Measurements from ENCODE around the gene TTC7B.
"Not testable (repeated sequence)": the region's sequence is repeated elsewhere in the genome, so short reads cannot be mapped to it uniquely, and the experiment has no call there.

TTC7B gene

GRCh38 chr14:90844321-90844720 lies 28.1 kb upstream of the TTC7B start:
- Histone ChIP-seq H3K9me3 (ENCODE audit: control insufficient read depth, insufficient read depth, low read length) (no peaks in the 10 kb centered on the region), H3K9ac (ENCODE audit: low read depth, low read length) (no peak overlapping the region), H3K4me1 (ENCODE audit: control insufficient read depth, insufficient read depth, low read length) (no peaks in the 10 kb centered on the region), H3K4me3 (ENCODE audit: low read depth, low read length) (no peak overlapping the region), H3K27me3 (ENCODE audit: control insufficient read depth, insufficient read depth, low read length) (no peaks in the 10 kb centered on the region), H3K36me3 (ENCODE audit: control insufficient read depth, insufficient read depth, low read length) (no peaks in the 10 kb centered on the region)

- Histone ChIP-seq H3K9me3 (ENCODE audit: control insufficient read depth, insufficient read depth, low read length) (no peaks in the 10 kb centered on the region), H3K36me3 (ENCODE audit: control insufficient read depth, insufficient read depth, low read length) (no peaks in the 10 kb centered on the region), H3K4me1 (ENCODE audit: control insufficient read depth, insufficient read depth, low read length) (no peaks in the 10 kb centered on the region), H3K9ac (ENCODE audit: low read depth, low read length) (no peak overlapping the region), H3K27me3 (ENCODE audit: control insufficient read depth, insufficient read depth, low read length) (no peaks in the 10 kb centered on the region), H3K4me3 (ENCODE audit: low read depth, low read length) (no peak overlapping the region)
Observed at GRCh38 chr14:90842726-90843125, 26.5 kb upstream of the TTC7B start.

- H3K27me3 ChIP-seq (ENCODE audit: control insufficient read depth, insufficient read depth, low read length); H3K4me3 ChIP-seq (ENCODE audit: low read depth, low read length); H3K36me3 ChIP-seq (ENCODE audit: control insufficient read depth, insufficient read depth, low read length); H3K9me3 ChIP-seq (ENCODE audit: control insufficient read depth, insufficient read depth, low read length); H3K9ac ChIP-seq (ENCODE audit: low read depth, low read length); H3K4me1 ChIP-seq (ENCODE audit: control insufficient read depth, insufficient read depth, low read length): not testable (repeated sequence)
Observed at GRCh38 chr14:90840667-90841066, 24.4 kb upstream of the TTC7B start.

GRCh38 chr14:90839889-90840266 lies 23.6 kb upstream of the TTC7B start:
- H3K9me3 ChIP-seq (ENCODE audit: control insufficient read depth, insufficient read depth, low read length) = no peaks in the 10 kb centered on the region
- no peaks in the 10 kb centered on the region for H3K27me3 ChIP-seq (ENCODE audit: control insufficient read depth, insufficient read depth, low read length)
- H3K4me1 ChIP-seq (ENCODE audit: control insufficient read depth, insufficient read depth, low read length) = no peaks in the 10 kb centered on the region
- no peak overlapping the region for H3K9ac ChIP-seq (ENCODE audit: low read depth, low read length)
- no peaks in the 10 kb centered on the region for H3K36me3 ChIP-seq (ENCODE audit: control insufficient read depth, insufficient read depth, low read length)
- no peak overlapping the region for H3K4me3 ChIP-seq (ENCODE audit: low read depth, low read length)

- no peaks in the 10 kb centered on the region for H3K27me3 ChIP-seq (ENCODE audit: control insufficient read depth, insufficient read depth, low read length)
- H3K9me3 ChIP-seq (ENCODE audit: control insufficient read depth, insufficient read depth, low read length) = no peaks in the 10 kb centered on the region
- H3K4me1 ChIP-seq (ENCODE audit: control insufficient read depth, insufficient read depth, low read length) = no peaks in the 10 kb centered on the region
- no peak overlapping the region for H3K9ac ChIP-seq (ENCODE audit: low read depth, low read length)
- H3K4me3 ChIP-seq (ENCODE audit: low read depth, low read length) = no peak overlapping the region
- no peaks in the 10 kb centered on the region for H3K36me3 ChIP-seq (ENCODE audit: control insufficient read depth, insufficient read depth, low read length)
Observed at GRCh38 chr14:90839024-90839888, 23.0 kb upstream of the TTC7B start.

GRCh38 chr14:90838531-90838930 lies 22.3 kb upstream of the TTC7B start:
- not testable (repeated sequence) for H3K4me1 ChIP-seq (ENCODE audit: control insufficient read depth, insufficient read depth, low read length); H3K9ac ChIP-seq (ENCODE audit: low read depth, low read length); H3K27me3 ChIP-seq (ENCODE audit: control insufficient read depth, insufficient read depth, low read length); H3K36me3 ChIP-seq (ENCODE audit: control insufficient read depth, insufficient read depth, low read length); H3K9me3 ChIP-seq (ENCODE audit: control insufficient read depth, insufficient read depth, low read length); H3K4me3 ChIP-seq (ENCODE audit: low read depth, low read length)

GRCh38 chr14:90837355-90837754 lies 21.1 kb upstream of the TTC7B start:
- Histone ChIP-seq H3K4me3 (ENCODE audit: low read depth, low read length) (no peak overlapping the region), H3K9ac (ENCODE audit: low read depth, low read length) (no peak overlapping the region), H3K36me3 (ENCODE audit: control insufficient read depth, insufficient read depth, low read length) (no peaks in the 10 kb centered on the region), H3K9me3 (ENCODE audit: control insufficient read depth, insufficient read depth, low read length) (no peaks in the 10 kb centered on the region), H3K4me1 (ENCODE audit: control insufficient read depth, insufficient read depth, low read length) (no peaks in the 10 kb centered on the region), H3K27me3 (ENCODE audit: control insufficient read depth, insufficient read depth, low read length) (no peaks in the 10 kb centered on the region)

- no peaks in the 10 kb centered on the region for H3K27me3 ChIP-seq (ENCODE audit: control insufficient read depth, insufficient read depth, low read length)
- no peak overlapping the region for H3K4me3 ChIP-seq (ENCODE audit: low read depth, low read length)
- H3K36me3 ChIP-seq (ENCODE audit: control insufficient read depth, insufficient read depth, low read length) = no peaks in the 10 kb centered on the region
- no peak overlapping the region for H3K9ac ChIP-seq (ENCODE audit: low read depth, low read length)
- H3K4me1 ChIP-seq (ENCODE audit: control insufficient read depth, insufficient read depth, low read length) = no peaks in the 10 kb centered on the region
- H3K9me3 ChIP-seq (ENCODE audit: control insufficient read depth, insufficient read depth, low read length) = no peaks in the 10 kb centered on the region
Observed at GRCh38 chr14:90836692-90837063, 20.4 kb upstream of the TTC7B start.

GRCh38 chr14:90831821-90832220 lies 15.6 kb upstream of the TTC7B start:
- Histone ChIP-seq H3K36me3 (ENCODE audit: control insufficient read depth, insufficient read depth, low read length) (no peaks in the 10 kb centered on the region), H3K9me3 (ENCODE audit: control insufficient read depth, insufficient read depth, low read length) (no peaks in the 10 kb centered on the region), H3K4me1 (ENCODE audit: control insufficient read depth, insufficient read depth, low read length) (peaks cover 4% of the 10 kb centered on the region), H3K9ac (ENCODE audit: low read depth, low read length) (no peak overlapping the region), H3K27me3 (ENCODE audit: control insufficient read depth, insufficient read depth, low read length) (peaks cover 31% of the 10 kb centered on the region), H3K4me3 (ENCODE audit: low read depth, low read length) (no peak overlapping the region)

GRCh38 chr14:90830931-90831701 lies 14.9 kb upstream of the TTC7B start:
- H3K9me3 ChIP-seq (ENCODE audit: control insufficient read depth, insufficient read depth, low read length) = no peaks in the 10 kb centered on the region
- no peaks in the 10 kb centered on the region for H3K36me3 ChIP-seq (ENCODE audit: control insufficient read depth, insufficient read depth, low read length)
- H3K27me3 ChIP-seq (ENCODE audit: control insufficient read depth, insufficient read depth, low read length) = peaks cover 38% of the 10 kb centered on the region
- H3K4me1 ChIP-seq (ENCODE audit: control insufficient read depth, insufficient read depth, low read length) = peaks cover 4% of the 10 kb centered on the region
- H3K9ac ChIP-seq (ENCODE audit: low read depth, low read length) = no peak overlapping the region
- H3K4me3 ChIP-seq (ENCODE audit: low read depth, low read length) = no peak overlapping the region

- Histone ChIP-seq H3K4me1 (ENCODE audit: control insufficient read depth, insufficient read depth, low read length) (peaks cover 4% of the 10 kb centered on the region), H3K4me3 (ENCODE audit: low read depth, low read length) (no peak overlapping the region), H3K27me3 (ENCODE audit: control insufficient read depth, insufficient read depth, low read length) (peaks cover 39% of the 10 kb centered on the region), H3K36me3 (ENCODE audit: control insufficient read depth, insufficient read depth, low read length) (no peaks in the 10 kb centered on the region), H3K9ac (ENCODE audit: low read depth, low read length) (no peak overlapping the region), H3K9me3 (ENCODE audit: control insufficient read depth, insufficient read depth, low read length) (no peaks in the 10 kb centered on the region)
Observed at GRCh38 chr14:90829677-90830076, 13.4 kb upstream of the TTC7B start.
